CD14-positive monocyte (primary cell): ENCODE measurements around the gene FAM120B. TPM values are rescaled to one million over a fixed set of nuclear protein-coding genes. Genes with fewer than 3 reads are reported as not detected.
A peak's percentile ranks its signal among the peaks of the same experiment; 100 is the strongest.

Source experiments
- DNase-seq, 3 donors: peaks; one replicate each; pipeline ENCODE4 v3.0.0-alpha.2; 2011 to 2022
- H2AFZ ChIP-seq: 2 replicates; pipeline ENCODE4 v1.6.0; 2012; ENCODE audit warnings: mild to moderate bottlenecking, low read depth, low read length, inconsistent platforms; ENCODE audit not compliant: insufficient read depth, poor library complexity, severe bottlenecking
- H3K27ac ChIP-seq, 2 donors: 1 replicate in 1 of 2; 2 replicates in 1 of 2; pipeline ENCODE4 v1.5.1; 2012 to 2013; ENCODE audit warnings: low read length in 2 of 2, control low read depth in 1 of 2, inconsistent platforms in 1 of 2, low read depth in 1 of 2, mild to moderate bottlenecking in 1 of 2
- H3K27me3 ChIP-seq, 2 donors: one replicate each; pipeline versions ENCODE4 v1.6.0 to v1.6.1; 2011 to 2013; ENCODE audit warnings: low read length in 2 of 2; ENCODE audit not compliant: control insufficient read depth in 2 of 2, insufficient read depth in 2 of 2
- H3K36me3 ChIP-seq, 2 donors: replicated peaks in 1 of 2; 1 replicate in 1 of 2; 2 replicates in 1 of 2; pipeline versions ENCODE4 v1.5.1 to v1.6.1; 2012 to 2013; ENCODE audit warnings: low read length in 2 of 2, control low read depth in 1 of 2, inconsistent platforms in 1 of 2, mild to moderate bottlenecking in 1 of 2; ENCODE audit not compliant: insufficient read depth in 2 of 2, control insufficient read depth in 1 of 2
- H3K4me1 ChIP-seq, 2 donors: 1 replicate in 1 of 2; 2 replicates in 1 of 2; pipeline versions ENCODE4 v1.5.1 to v1.6.1; 2012 to 2013; ENCODE audit warnings: low read length in 2 of 2, control low read depth in 1 of 2, inconsistent platforms in 1 of 2, mild to moderate bottlenecking in 1 of 2, moderate library complexity in 1 of 2; ENCODE audit not compliant: insufficient read depth in 2 of 2, control insufficient read depth in 1 of 2
- H3K4me2 ChIP-seq: replicated peaks from 2 replicates; pipeline ENCODE3; 2012; ENCODE audit warnings: low read length, moderate library complexity, mild to moderate bottlenecking; ENCODE audit not compliant: poor library complexity, severe bottlenecking; ENCODE audit errors: extremely low read depth
- H3K4me3 ChIP-seq, 3 experiments: fragments of 200-600 bp in 1 of 3; sonication (generic) in 1 of 3; replicated peaks in 1 of 3; 1 replicate in 2 of 3; 2 replicates in 1 of 3; pipeline ENCODE4 v1.5.1; 2011 to 2013; ENCODE audit warnings: low read length in 3 of 3, mild to moderate bottlenecking in 3 of 3, control low read depth in 2 of 3, low read depth in 2 of 3, inconsistent platforms in 1 of 3, moderate library complexity in 1 of 3
- H3K79me2 ChIP-seq: 2 replicates; pipeline ENCODE4 v1.6.0; 2012; ENCODE audit warnings: mild to moderate bottlenecking, control low read depth, inconsistent platforms, low read length, moderate library complexity; ENCODE audit not compliant: insufficient read depth
- H3K9ac ChIP-seq: 2 replicates; pipeline ENCODE4 v1.6.0; 2017; ENCODE audit warnings: low read length, mild to moderate bottlenecking; ENCODE audit not compliant: insufficient read depth, poor library complexity, severe bottlenecking
- H3K9me3 ChIP-seq, 2 donors: replicated peaks in 1 of 2; 1 replicate in 1 of 2; 2 replicates in 1 of 2; pipeline versions ENCODE4 v1.5.1 to v1.6.1; 2012 to 2013; ENCODE audit warnings: low read length in 2 of 2, control low read depth in 1 of 2; ENCODE audit not compliant: control insufficient read depth in 1 of 2, insufficient read depth in 1 of 2
- H4K20me1 ChIP-seq: 2 replicates; pipeline ENCODE4 v1.6.0; 2012; ENCODE audit warnings: mild to moderate bottlenecking, low read length, control low read depth, moderate library complexity; ENCODE audit not compliant: insufficient read depth
- H3K27ac Mint-ChIP-seq, 7 donors: one replicate each; pipeline ENCODE4 v1.8.0; 2020; ENCODE audit warnings: mild to moderate bottlenecking in 7 of 7, mixed read lengths in 7 of 7, moderate library complexity in 6 of 7, inconsistent platforms in 2 of 7
- H3K27me3 Mint-ChIP-seq, 3 donors: one replicate each; pipeline ENCODE4 v1.8.0; 2021 to 2022; ENCODE audit warnings: low read depth in 3 of 3, mild to moderate bottlenecking in 3 of 3, mixed read lengths in 3 of 3, moderate library complexity in 3 of 3, inconsistent platforms in 1 of 3
- H3K36me3 Mint-ChIP-seq, 2 donors: one replicate each; pipeline ENCODE4 v1.8.0; 2020; ENCODE audit warnings: mixed read lengths in 2 of 2, inconsistent platforms in 1 of 2, mild to moderate bottlenecking in 1 of 2
- H3K4me1 Mint-ChIP-seq: one replicate; pipeline ENCODE4 v1.8.0; 2020; ENCODE audit warnings: mild to moderate bottlenecking, mixed read lengths
- H3K4me3 Mint-ChIP-seq, 2 donors: one replicate each; pipeline ENCODE4 v1.8.0; 2020; ENCODE audit warnings: mild to moderate bottlenecking in 2 of 2, mixed read lengths in 2 of 2, moderate library complexity in 1 of 2
- H3K9me3 Mint-ChIP-seq, 7 donors: one replicate each; pipeline ENCODE4 v1.8.0; 2020 to 2022; ENCODE audit warnings: mixed read lengths in 7 of 7, mild to moderate bottlenecking in 6 of 7, moderate library complexity in 6 of 7, inconsistent platforms in 2 of 7
- WGBS: methylation state at CpG from one replicate; pipeline ENCODE4 v1.1.5; 2013; ENCODE audit warnings: missing lambda C conversion rate; ENCODE audit not compliant: insufficient coverage; 5-methylcytosine and 5-hydroxymethylcytosine counted together
- intact Hi-C, 2 donors: fragments of 100-400 bp; cut with micrococcal nuclease; formaldehyde crosslinking; loops; one replicate each; pipeline versions ENCODE4 v1.15.0 to v1.15.1; 2023
- polyA plus RNA-seq, 3 donors: library from polyadenylated mRNA; depleted of rRNA in 1 of 3; unstranded in 2 of 3; stranded (reverse) in 1 of 3; fragments of 300-500 nt in 2 of 3; fragments of >200 nt in 1 of 3; fragmentation: Illumina TruSeq in 2 of 3; gene quantifications; 1 replicate in 2 of 3; 2 replicates in 1 of 3; pipeline ENCODE4 v1.2.3, GENCODE V29; 2012 to 2021
- TF ChIP-seq, protein P1 (sequence below): fragments of 200-600 bp; IDR thresholded peaks from one replicate; pipeline ENCODE4 v1.8.0; 2022; ENCODE audit warnings: antibody characterized with exemption, mild to moderate bottlenecking

FAM120B gene
- polyA plus RNA-seq, 3 donors, result 10.6 to 20.2 (median 11.2) TPM

DNA sequence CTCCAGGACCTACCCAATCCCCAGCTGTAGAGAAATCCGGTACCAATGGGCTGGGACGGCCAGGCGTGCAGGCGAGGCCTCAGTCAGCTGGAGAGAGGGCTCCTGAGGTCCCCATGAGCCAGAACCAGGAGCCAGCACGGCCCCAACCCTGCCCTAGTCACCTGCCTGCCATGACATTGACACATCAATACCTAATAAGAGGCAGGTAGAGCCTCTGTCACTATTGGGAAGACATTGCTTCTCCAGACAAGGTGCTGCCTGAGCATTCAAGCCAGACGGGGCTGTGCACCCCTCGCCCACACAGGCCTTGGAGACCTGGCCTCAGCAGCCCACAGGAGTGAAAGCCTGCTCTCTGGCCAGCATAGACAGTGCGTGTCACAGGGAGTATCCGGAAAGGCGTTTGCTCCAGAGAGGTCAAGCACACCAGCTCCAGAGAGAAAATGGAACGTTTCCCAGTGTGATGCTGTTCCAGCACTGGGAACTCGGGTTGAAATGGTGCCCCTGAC, 19.1 kb upstream of the FAM120B start:
- Mint-ChIP-seq H3K9me3 (peaks cover 0 to 22% (median 12%) of the 10 kb centered on the region in 7 donors), H3K27me3 (peaks cover 58 to 81% (median 68%) of the 10 kb centered on the region in 3 donors), H3K27ac (no peak overlapping the region), H3K4me1 (peaks cover 20% of the 10 kb centered on the region), H3K4me3 (peak overlapping the region in 1 of 2 donors; percentile 88), H3K36me3 (peaks cover 11 to 18% of the 10 kb centered on the region in 2 donors)
- Histone ChIP-seq H3K9me3 (peaks cover 0 to 24% of the 10 kb centered on the region in 2 donors), H3K4me3 (no peak overlapping the region), H2AFZ (no peak overlapping the region), H3K9ac (no peak overlapping the region), H3K27me3 (peaks cover 34 to 67% of the 10 kb centered on the region in 2 donors), H3K4me1 (peaks cover 22 to 37% of the 10 kb centered on the region in 2 donors), H3K36me3 (no peaks in the 10 kb centered on the region), H4K20me1 (no peaks in the 10 kb centered on the region), H3K4me2 (no peak overlapping the region), H3K79me2 (no peaks in the 10 kb centered on the region), H3K27ac (no peak overlapping the region)
- DNase-seq, result no peak
- WGBS, result 98% methylated on average over 11 of the region's 12 CpGs
- TF ChIP-seq, protein P1, sequence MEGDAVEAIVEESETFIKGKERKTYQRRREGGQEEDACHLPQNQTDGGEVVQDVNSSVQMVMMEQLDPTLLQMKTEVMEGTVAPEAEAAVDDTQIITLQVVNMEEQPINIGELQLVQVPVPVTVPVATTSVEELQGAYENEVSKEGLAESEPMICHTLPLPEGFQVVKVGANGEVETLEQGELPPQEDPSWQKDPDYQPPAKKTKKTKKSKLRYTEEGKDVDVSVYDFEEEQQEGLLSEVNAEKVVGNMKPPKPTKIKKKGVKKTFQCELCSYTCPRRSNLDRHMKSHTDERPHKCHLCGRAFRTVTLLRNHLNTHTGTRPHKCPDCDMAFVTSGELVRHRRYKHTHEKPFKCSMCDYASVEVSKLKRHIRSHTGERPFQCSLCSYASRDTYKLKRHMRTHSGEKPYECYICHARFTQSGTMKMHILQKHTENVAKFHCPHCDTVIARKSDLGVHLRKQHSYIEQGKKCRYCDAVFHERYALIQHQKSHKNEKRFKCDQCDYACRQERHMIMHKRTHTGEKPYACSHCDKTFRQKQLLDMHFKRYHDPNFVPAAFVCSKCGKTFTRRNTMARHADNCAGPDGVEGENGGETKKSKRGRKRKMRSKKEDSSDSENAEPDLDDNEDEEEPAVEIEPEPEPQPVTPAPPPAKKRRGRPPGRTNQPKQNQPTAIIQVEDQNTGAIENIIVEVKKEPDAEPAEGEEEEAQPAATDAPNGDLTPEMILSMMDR, result no peak
- intact Hi-C loops, result no loop called here

DNA sequence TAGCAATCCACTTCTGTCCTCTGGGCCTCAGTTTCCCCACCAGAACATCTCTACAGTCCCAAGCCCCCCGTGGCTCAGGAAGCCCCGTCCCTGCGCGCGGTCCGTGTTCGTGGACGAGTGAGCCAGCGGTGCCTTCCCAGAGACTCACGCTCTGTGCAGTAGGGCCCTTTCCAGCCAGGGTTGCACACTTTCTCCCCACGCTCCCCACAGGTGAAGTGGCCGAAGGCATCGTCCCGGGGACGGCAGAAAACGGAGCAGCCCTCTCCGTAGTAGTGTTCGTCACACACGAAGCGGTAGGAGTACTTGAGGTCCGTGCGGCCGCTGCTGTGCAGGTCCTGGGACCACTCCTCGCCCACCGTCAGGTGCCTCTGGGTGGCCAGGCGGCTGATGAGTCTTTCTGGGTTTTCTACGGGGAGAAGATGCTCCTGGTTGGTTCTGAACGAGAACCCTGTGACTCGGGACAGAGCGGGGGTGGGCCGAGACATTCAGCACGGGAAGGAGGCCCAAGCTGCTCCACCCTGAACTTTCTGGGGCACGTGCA, 18.4 kb upstream of the FAM120B start:
- intact Hi-C loops, result no loop called here
- H3K4me1 ChIP-seq, result peaks cover 29 to 45% of the 10 kb centered on the region in 2 donors
- Mint-ChIP-seq H3K9me3 (peaks cover 0 to 28% (median 12%) of the 10 kb centered on the region in 7 donors), H3K4me1 (peaks cover 27% of the 10 kb centered on the region), H3K27ac (no peak overlapping the region), H3K27me3 (peaks cover 65 to 85% (median 73%) of the 10 kb centered on the region in 3 donors), H3K4me3 (peak overlapping the region; percentile 74 to 88), H3K36me3 (peaks cover 11 to 18% of the 10 kb centered on the region in 2 donors)
- no peak overlapping the region for H3K9ac ChIP-seq
- WGBS, result 92% methylated on average over 32 of the region's 33 CpGs
- no peak overlapping the region for H3K4me2 ChIP-seq
- no peak overlapping the region for H3K4me3 ChIP-seq
- H2AFZ ChIP-seq, result no peak overlapping the region
- H4K20me1 ChIP-seq, result no peaks in the 10 kb centered on the region
- DNase-seq, result no peak
- no peaks in the 10 kb centered on the region for H3K79me2 ChIP-seq
- peaks cover 42 to 74% of the 10 kb centered on the region in 2 donors for H3K27me3 ChIP-seq
- TF ChIP-seq, protein P1, result no peak
- peaks cover 0 to 31% of the 10 kb centered on the region in 2 donors for H3K9me3 ChIP-seq
- no peak overlapping the region for H3K27ac ChIP-seq
- H3K36me3 ChIP-seq, result no peaks in the 10 kb centered on the region
